ENCODE measurements around the gene TIMP3. TPM values are rescaled to one million over a fixed set of nuclear protein-coding genes. Genes with fewer than 3 reads are reported as not detected.
"Not testable (repeated sequence)": the region's sequence is repeated elsewhere in the genome, so short reads cannot be mapped to it uniquely, and the experiment has no call there.

Gene TIMP3
- 0.05 TPM in 1 of 2 replicates, not detected in the other for total RNA-seq

DNA sequence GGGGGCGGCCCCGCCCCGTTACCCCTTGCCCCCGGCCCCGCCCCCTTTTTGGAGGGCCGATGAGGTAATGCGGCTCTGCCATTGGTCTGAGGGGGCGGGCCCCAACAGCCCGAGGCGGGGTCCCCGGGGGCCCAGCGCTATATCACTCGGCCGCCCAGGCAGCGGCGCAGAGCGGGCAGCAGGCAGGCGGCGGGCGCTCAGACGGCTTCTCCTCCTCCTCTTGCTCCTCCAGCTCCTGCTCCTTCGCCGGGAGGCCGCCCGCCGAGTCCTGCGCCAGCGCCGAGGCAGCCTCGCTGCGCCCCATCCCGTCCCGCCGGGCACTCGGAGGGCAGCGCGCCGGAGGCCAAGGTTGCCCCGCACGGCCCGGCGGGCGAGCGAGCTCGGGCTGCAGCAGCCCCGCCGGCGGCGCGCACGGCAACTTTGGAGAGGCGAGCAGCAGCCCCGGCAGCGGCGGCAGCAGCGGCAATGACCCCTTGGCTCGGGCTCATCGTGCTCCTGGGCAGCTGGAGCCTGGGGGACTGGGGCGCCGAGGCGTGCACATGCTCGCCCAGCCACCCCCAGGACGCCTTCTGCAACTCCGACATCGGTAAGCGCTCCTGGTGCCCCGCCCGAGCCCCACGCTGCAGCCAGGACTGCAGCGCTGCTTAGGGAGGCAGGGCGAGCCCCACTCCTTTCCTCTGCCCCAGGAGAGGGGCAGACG is at the start of gene TIMP3:
TIMP3 (plus strand) TSS at position 169 of the 700 bp plus-strand sequence; CDS start at position 466, 297 bp downstream.
- intact Hi-C loops (cut with micrococcal nuclease), result no loop called here

DNA sequence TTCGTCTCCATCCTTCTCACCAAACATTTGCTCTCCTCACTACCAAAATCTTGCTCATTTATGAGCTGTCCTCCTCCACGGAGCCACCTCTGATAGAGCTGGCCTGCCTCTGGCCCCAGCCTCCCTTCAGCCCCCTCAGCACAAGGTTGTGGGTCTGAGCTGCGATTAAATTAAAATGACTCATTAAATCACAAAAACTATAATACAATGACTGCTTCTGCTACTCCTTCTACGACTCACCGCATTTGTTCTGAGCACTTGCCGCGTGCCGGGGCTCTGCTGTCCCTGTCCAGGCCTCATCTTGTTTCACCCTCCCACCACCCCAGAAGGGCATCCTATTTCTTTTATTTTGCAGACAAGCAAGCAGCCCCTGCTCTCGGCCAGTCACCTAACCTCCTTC is 49.2 kb upstream of the TIMP3 start:
- intact Hi-C loops (cut with micrococcal nuclease), result no loop called here

DNA sequence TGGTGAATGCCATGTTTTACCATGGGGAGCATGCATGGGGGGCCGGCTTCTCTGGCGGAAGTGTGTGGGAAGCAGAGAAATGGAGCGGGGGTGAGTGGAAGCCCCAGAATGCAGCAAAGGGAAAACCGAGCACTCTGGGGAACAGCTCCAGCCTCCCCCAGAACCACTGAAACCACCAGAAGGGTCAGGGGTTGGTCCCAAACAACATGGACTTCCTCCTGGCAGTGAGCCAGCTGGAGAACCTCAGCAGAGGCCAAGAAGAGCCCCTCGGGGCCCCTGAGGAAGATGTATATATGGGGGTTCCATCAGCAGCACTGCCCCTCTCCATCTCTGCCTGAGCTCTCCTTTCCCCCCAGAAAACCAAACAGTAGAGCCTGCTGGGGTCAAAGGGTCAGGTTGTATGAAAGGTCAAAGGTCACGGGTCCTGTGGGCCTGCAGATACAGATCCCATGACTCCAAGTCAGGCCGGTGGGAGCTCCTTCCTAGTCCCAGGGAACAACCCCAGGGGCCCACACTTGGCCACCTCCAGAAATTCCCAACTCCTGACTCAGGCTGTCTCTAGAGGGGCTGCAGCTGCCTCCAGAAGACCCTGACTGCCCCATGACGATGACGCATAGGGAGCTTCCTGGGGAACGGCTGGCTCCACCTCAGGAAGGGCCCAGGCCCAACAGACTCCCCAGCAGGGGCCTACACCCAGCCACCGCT is 48.5 kb upstream of the TIMP3 start:
- intact Hi-C loops (cut with micrococcal nuclease), result no loop called here

DNA sequence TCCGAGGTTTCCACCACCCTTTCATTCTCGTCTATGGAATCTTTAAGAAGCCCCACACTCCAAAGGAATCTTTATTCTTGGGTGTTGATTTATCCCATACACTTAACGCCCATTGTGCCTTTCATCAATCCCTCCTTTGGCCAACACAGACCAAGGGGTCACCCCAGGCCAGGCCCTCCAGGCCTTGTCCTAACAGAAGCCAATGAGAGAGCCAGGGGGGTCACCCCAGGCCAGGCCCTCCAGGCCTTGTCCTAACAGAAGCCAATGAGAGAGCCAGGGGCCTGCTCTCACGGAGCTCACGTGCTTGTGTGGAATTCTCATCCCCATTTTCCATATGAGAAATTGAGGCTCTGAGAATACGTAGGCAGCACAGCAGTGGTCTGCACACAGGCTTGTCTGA is 47.9 kb upstream of the TIMP3 start:
- intact Hi-C loops (cut with micrococcal nuclease), result no loop called here

DNA sequence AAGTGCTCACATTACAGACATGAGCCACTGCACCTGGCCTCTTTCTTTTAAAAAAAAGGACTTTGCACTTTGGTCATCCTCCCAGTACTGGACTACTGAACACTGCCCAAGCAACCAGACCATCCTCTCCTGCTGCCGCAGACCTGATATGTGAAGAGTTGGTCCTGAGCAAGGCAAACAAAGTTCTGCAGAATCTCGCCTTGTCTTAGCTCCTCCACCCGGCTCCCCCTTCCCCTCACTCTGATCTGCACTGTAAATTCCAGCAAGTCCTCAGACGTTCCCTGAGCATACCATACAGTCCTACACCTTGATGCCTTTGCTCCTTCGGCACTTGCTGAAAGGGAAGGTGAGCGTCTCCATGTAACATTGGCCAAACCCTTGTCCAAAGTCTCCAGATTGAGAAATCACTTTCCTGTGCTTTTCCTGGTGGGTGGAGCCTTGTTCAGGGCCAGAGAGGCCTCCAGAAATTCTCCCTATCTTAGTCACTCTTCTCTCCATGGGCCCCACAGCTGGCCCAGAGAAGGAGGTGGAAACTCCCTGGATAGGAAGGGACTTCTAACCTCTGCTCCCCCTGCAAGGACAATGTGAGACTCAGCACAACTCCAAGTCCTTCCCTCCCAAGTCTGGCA is 47.0 kb upstream of the TIMP3 start:
- intact Hi-C loops (cut with micrococcal nuclease), result no loop called here

DNA sequence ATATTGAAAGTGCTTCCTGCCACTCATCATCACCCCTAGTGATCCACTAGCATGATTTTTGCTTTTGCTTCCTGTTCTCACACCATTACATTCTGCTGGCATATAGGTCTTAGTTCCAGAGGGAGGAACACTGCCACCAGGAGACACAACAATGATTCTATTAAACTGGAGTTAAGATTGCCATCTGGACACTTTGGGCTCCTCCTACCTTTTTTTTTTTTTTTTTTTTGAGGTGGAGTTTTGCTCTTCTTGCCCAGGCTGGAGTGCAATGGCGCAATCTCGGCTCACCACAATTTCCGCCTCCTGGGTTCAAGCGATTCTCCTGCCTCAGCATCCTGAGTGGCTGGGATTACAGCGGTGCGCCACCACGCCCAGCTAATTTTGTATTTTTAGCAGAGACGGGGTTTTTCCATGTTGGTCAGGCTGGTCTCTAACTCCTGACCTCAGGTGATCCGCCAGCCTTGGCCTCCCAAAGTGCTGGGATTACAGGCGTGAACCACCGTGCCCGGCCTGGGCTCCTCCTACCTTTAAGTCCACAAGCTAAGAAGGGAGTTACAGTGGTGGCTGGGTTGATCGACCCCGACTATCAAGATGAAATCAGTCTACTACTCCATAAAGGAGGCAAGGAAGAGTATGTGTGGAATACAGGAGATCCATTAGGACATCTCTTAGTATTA is 44.3 kb upstream of the TIMP3 start:
- intact Hi-C loops (cut with micrococcal nuclease), result not testable (repeated sequence)

DNA sequence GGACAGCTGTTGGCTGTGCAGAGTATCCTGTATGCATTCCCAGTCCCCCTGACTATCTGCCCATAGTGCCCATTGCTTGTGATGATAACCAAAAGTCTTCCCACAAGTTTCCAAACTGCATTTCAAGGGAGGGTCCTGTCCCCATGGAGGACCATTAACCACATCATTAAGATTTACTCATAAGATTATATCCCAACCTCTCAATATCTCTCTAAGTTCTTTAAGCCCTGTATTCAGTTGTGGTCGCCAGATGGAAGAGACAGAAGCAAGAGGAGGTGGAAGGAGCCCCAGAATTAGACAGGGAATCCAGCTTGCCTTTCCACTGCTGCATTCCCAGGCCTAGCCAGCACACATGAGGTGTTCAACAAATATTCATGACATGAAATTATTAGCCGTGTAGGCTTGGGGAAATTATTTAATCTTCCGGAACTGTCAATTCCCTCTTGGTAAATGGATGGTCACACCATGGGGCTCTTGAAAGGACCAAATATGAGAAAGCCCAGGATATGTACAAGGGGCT is 42.6 kb upstream of the TIMP3 start:
- intact Hi-C loops (cut with micrococcal nuclease), result no loop called here

DNA sequence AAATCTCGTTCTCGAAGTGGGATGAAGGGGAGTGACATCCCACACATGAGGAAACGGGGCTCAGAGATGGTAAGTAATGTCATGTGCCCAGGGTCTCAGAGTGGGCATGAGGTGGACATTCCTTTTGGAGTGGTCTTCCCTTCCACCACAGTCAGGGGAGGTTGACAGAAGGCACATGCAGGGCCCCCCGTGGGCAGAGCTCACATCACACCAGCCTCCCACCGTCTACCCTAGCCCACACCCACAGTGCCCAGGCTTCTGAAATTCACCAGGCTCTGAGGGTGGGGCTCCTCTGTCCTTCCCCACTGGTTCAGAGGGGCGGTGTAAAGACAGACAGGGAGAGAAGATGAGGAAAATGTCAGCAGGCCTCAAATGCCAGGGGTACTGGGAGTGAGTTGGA is 41.1 kb upstream of the TIMP3 start:
- intact Hi-C loops (cut with micrococcal nuclease), result no loop called here

DNA sequence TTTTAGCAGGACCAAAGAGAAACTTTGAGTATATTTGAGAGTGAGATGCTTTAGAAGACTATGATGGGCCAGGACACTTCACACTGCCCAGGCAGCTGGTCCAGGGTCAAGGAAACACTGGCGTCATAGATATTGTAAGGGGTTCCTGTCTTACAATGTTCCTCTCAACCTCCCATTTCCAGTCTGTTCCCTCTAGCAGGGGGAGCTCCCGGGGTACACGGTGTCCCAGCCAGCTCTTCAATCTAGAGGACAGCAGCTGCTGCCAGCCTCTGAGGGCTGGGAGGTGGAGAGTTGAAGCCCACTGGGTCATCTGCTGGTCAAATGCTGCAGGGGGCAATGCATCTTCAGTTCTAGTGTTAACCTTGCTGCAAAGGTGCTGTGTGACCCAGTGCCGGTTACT is 40.7 kb upstream of the TIMP3 start:
- intact Hi-C loops (cut with micrococcal nuclease), result no loop called here

DNA sequence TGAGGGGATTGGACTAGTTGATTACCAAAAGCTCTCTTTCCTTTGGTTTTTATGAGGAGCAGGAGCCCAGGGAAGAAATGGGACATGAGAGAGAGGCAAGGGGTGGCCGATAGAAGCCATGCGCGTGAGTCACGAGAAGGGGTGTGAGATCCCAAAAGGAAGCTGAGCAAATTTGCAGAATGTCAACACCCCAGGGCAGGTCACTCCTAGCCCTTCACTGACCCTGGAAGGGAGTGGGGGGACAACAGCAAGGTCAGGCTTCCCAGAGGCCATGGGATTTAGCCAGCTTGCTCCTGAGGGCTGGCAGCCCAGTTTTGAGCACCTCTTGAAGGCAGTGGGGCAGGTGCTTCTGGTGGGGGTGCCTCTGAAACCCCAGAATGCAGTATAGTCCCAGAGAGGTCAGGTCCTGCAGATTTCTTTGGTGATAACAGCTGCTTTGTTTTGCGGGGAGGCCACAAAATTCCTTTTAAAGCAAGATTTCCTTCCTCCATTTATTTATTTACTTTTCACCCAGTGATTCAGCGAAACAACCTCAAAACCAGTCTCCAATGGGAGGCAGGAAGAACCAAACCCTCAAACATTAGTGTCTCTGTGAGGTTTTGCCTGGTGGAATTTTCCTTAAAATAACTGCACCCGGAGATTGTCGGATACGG is 40.1 kb upstream of the TIMP3 start:
- intact Hi-C loops (cut with micrococcal nuclease), result no loop called here

DNA sequence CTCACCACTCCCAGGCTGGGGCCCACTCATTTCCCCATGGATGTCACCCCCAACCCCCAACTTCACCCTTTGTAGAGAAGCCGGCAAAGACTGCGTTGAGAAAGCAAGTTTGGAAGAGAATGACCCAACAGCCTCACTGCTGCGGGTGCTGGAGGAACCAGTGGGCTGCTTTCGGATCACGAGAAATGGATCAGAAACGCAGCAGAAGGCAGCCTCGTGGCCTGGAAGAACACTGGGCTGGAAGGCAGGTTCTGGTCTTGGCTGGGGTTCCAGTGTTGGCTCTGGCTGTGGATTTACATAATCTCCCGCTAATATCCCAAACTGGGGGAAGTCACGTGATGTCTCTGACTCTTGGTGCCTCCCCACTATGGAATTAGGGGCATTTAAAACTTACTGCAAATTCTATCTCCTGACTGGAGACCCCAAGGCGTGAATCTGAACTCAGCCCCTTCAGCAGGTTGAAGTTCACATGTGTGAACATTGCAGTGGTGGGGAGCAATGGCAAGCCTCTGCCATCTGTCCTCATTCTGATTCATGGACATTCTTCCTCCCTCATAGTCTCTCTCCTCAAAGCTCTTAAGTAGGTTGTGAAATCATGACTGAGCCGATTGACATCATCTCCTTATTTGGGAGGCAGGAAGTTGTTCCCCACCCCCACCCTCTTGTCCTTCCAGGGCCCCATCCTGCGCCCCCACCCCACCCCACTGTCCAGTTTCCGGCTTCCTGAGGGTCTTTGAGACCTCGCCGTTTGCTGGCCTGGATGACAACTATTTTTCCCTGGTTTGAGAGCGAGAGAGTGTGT is 37.0 kb upstream of the TIMP3 start:
- intact Hi-C loops (cut with micrococcal nuclease), result no loop called here

DNA sequence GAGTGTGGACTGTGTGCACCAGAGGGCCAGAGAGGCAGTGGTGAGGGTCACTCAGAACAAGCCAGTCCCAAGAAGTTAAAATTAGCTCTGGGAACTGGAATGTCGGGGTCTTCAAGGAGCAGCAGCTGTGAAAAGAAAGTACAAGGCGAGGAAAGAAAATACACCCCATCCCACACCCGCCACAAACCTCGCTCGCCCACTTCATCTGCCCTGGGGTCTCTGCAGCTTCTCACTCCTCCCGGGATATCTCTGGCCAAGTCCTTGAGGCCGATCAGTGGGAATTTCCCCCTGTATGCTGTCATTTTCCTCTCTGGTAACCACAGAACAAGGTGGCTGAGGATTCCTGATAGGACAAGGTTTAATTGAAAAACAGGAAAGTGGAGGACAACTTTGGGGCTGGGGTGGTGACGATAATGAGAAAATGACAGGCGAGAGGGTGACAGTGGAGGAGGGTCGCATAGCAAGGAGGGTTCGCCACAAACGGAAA is 36.3 kb upstream of the TIMP3 start:
- intact Hi-C loops (cut with micrococcal nuclease), result no loop called here

DNA sequence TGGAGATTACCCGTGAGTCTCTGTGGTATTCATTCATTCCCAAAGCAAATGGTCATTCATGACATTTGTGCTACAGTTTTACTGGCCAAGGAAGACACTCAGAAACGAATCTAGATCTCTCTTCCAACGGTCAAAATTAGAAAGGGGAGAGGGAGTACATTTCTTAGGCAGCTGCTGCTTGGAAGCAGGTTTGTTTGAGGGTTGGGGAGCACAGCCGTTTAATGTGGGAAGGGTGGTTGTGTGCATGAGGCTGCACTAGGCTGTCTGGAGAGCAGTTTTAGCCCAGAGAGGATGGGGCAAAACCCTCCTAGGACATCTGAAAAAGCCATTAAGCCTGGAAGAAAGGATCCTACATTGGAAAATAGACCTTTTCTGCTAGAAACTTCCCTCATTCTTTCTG is 29.7 kb upstream of the TIMP3 start:
- intact Hi-C loops (cut with micrococcal nuclease), result no loop called here

DNA sequence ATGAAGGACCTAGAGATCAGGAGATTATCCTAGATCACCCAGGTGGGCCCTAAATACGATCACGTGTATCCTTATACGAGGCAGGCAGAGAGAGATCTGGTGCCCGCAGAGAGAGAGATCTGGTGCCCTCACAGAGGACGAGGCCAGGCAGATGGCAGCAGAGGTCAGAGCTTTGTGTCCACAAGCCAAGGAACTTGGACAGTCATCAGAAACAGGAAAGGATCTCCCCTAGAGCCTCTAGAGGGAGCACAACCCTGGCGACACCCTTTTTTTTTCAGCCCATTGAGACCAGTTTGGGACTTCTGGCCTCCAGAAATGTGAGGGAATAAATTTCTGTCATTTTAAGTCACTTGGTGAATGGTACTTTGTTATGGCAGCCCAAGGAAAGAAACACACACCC is 25.5 kb upstream of the TIMP3 start:
- intact Hi-C loops (cut with micrococcal nuclease), result no loop called here

DNA sequence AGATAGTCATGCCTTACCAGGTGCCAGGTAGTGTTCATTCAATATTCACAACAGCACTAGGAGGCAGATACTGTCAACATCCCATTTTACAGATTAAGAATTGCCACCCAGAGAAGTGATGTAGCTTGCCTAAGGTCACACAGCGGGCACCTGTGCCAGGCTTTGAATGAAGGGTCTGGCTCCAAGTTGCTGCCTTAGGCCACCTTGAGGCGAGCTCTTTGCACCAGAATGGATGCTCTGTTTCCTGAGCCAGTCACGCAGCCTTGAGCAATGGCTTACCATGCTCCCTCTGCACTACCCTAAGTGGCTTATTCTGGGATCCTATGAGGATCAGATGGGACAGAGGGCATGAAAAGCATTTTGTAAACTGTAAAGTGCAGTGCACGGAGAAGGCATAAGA is 25.1 kb upstream of the TIMP3 start:
- intact Hi-C loops (cut with micrococcal nuclease), result no loop called here

DNA sequence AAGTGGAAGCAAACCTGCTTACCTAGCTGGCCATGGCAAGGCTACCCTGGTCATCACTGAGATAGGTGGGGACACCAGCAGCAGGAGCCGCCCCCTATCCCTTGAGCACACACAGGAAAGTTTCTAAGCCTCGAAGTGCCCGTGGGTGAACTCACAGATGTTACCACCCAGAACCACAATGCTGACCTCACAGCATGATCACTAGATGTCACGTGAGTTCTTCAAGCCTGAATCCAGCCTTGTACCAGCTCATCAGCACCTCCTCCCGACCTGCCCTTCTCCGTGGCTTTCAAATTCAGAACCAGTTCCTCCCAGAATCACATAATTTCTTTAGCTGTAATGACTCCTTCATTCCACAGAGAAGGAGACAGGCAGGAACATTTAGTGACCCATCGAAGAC is 24.7 kb upstream of the TIMP3 start:
- intact Hi-C loops (cut with micrococcal nuclease), result no loop called here

DNA sequence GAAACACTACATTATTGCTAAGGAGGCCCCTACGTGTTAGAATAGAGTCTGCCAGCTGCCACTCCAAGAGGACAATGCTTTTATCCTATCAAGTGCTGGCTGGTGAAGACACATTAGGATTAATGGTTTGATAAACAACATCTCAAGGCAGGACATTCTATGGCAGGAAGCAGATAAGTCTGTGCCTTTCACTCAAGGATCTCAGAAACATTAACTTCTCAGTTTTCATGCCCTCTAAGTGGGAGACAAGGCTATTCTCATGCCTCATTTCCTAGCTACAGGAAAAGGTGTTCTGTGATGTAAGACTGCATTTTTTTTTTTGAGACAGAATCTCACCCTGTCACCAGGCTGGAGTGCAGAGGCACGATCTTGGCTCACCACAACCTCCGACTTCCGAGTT is 23.5 kb upstream of the TIMP3 start:
- intact Hi-C loops (cut with micrococcal nuclease), result no loop called here

DNA sequence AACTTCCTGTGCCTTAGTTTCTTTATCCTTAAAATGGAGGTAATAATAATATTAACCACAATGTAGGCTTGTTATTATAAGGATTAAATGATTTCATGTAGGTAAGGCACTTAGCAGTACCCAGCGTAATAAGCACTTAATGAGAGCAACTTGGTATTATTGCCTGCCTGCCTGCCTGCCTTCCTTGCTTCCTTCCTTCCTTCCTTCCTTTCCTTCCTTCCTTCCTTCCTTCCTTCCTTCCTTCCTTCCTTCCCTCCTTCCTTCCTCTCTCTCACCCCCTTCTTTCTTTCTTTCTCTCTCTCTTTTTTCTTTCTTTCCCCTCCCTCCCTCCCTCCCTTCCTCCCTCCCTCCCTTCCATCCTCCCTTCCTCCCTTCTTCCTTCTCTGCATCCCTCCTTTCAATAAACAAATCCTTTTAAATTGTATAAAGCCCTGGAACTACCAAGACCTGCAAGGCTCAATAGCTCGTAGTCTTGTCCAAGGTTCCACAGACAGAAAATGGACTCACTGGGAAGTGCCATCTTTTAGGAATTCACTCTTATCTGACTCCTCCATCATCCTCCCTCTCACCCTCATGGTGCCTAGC is 20.7 kb upstream of the TIMP3 start:
- intact Hi-C loops (cut with micrococcal nuclease), result no loop called here

DNA sequence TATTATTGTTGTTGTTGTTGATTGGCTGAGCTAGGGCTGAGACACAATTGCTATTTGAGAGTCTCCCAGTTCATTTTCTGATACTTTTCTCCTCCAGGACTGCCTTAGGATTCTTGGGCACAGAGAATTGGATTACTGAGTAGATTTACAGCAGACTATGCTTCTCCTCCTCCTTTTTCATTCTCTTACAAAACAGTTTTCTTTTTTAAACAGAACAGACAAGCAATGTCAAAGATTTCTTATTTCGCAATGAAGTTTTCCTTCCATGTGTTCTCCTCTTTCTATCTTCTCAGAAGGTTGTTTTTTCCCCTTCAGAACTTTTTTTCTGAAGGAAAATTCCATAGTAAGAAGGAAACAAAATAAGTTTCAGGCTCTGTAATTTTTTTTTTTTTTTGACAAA is 19.8 kb upstream of the TIMP3 start:
- intact Hi-C loops (cut with micrococcal nuclease), result no loop called here
